ENCODE data around the gene DDX25. TPM values are rescaled to one million over a fixed set of nuclear protein-coding genes. Genes with fewer than 3 reads are reported as not detected.

DDX25 gene
- total and polyA plus RNA-seq, 2 of the 13 experiments (the other 11 are each of a cell fraction or from before 2014, with no cell fraction given): 0.17 to 0.29 TPM

GRCh38 chr11:125902927-125903710 lies 1.2 kb upstream of the DDX25 start, which contains the start of gene PUS3 (continued):
- no peak for TF ChIP-seq ZNF589 (CRISPR knock-in tag; conservative IDR thresholded peaks at IDR 0.05)
- no peak for TF ChIP-seq ONECUT2 (CRISPR knock-in tag; IDR thresholded peaks at IDR 0.05)
- peak; percentile 73 to 77 for TF ChIP-seq POLR2A (IDR thresholded peaks at IDR 0.05; ENCODE audit: insufficient read depth in 1 of 2, low read depth in 2 of 2, low read length in 2 of 2)
- TF ChIP-seq, protein P1, sequence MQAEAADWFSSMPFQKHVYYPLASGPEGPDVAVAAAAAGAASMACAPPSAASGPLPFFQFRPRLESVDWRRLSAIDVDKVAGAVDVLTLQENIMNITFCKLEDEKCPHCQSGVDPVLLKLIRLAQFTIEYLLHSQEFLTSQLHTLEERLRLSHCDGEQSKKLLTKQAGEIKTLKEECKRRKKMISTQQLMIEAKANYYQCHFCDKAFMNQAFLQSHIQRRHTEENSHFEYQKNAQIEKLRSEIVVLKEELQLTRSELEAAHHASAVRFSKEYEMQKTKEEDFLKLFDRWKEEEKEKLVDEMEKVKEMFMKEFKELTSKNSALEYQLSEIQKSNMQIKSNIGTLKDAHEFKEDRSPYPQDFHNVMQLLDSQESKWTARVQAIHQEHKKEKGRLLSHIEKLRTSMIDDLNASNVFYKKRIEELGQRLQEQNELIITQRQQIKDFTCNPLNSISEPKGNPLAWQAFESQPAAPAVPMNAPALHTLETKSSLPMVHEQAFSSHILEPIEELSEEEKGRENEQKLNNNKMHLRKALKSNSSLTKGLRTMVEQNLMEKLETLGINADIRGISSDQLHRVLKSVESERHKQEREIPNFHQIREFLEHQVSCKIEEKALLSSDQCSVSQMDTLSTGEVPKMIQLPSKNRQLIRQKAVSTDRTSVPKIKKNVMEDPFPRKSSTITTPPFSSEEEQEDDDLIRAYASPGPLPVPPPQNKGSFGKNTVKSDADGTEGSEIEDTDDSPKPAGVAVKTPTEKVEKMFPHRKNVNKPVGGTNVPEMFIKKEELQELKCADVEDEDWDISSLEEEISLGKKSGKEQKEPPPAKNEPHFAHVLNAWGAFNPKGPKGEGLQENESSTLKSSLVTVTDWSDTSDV (CRISPR knock-in tag; IDR thresholded peaks at IDR 0.05): no peak
- no peak for TF ChIP-seq CBFB (CRISPR knock-in tag; IDR thresholded peaks at IDR 0.05)
- no peak for TF ChIP-seq ZNF737 (CRISPR knock-in tag; IDR thresholded peaks at IDR 0.05; ENCODE audit: borderline replicate concordance)
- no peak for TF ChIP-seq HNRNPL (IDR thresholded peaks at IDR 0.05; ENCODE audit: low read depth, low read length)
- peak; percentile 63 for TF ChIP-seq GABPA (IDR thresholded peaks at IDR 0.05; ENCODE audit: low read depth, low read length)
- TF ChIP-seq GABPA (CRISPR knock-in tag; IDR thresholded peaks at IDR 0.05; ENCODE audit: low read depth): peak; percentile 93
- no peak; the same call in 1 of the 2 replicates for TF ChIP-seq SMAD9 (CRISPR knock-in tag; IDR thresholded peaks at IDR 0.05)
- TF ChIP-seq REST (IDR thresholded peaks at IDR 0.05; ENCODE audit: borderline replicate concordance in 1 of 2, low read depth in 1 of 2, low read length in 2 of 2): peak; percentile 57 to 95
- TF ChIP-seq MATR3 (CRISPR knock-in tag; IDR thresholded peaks at IDR 0.05): no peak
- TF ChIP-seq JUNB (CRISPR knock-in tag; IDR thresholded peaks at IDR 0.05; ENCODE audit: borderline replicate concordance): no peak
- TF ChIP-seq MED13 (CRISPR knock-in tag; IDR thresholded peaks at IDR 0.05): no peak
- TF ChIP-seq, protein P2, sequence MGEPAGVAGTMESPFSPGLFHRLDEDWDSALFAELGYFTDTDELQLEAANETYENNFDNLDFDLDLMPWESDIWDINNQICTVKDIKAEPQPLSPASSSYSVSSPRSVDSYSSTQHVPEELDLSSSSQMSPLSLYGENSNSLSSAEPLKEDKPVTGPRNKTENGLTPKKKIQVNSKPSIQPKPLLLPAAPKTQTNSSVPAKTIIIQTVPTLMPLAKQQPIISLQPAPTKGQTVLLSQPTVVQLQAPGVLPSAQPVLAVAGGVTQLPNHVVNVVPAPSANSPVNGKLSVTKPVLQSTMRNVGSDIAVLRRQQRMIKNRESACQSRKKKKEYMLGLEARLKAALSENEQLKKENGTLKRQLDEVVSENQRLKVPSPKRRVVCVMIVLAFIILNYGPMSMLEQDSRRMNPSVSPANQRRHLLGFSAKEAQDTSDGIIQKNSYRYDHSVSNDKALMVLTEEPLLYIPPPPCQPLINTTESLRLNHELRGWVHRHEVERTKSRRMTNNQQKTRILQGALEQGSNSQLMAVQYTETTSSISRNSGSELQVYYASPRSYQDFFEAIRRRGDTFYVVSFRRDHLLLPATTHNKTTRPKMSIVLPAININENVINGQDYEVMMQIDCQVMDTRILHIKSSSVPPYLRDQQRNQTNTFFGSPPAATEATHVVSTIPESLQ (CRISPR knock-in tag; conservative IDR thresholded peaks at IDR 0.05): no peak
- no peak for TF ChIP-seq HMGA1 (CRISPR knock-in tag; conservative IDR thresholded peaks at IDR 0.05)
- peak; percentile 82 for TF ChIP-seq HCFC1 (IDR thresholded peaks at IDR 0.05; ENCODE audit: low read depth, low read length)
- no peak for TF ChIP-seq CBX2 (IDR thresholded peaks at IDR 0.05; ENCODE audit: low read depth, low read length)
- no peak for TF ChIP-seq CBX2 (CRISPR knock-in tag; IDR thresholded peaks at IDR 0.05; ENCODE audit: low read depth)
- TF ChIP-seq, protein P3, sequence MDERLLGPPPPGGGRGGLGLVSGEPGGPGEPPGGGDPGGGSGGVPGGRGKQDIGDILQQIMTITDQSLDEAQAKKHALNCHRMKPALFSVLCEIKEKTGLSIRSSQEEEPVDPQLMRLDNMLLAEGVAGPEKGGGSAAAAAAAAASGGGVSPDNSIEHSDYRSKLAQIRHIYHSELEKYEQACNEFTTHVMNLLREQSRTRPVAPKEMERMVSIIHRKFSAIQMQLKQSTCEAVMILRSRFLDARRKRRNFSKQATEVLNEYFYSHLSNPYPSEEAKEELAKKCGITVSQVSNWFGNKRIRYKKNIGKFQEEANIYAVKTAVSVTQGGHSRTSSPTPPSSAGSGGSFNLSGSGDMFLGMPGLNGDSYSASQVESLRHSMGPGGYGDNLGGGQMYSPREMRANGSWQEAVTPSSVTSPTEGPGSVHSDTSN (CRISPR knock-in tag; IDR thresholded peaks at IDR 0.05): no peak
- TF ChIP-seq KLF15 (CRISPR knock-in tag; IDR thresholded peaks at IDR 0.05; ENCODE audit: borderline replicate concordance): no peak
